Activated CD4-positive, alpha-beta memory T cell treated with anti-CD3 and anti-CD28 coated beads for 36 hours (primary cell): ENCODE measurements around the gene TULP4. TPM values are rescaled to one million over a fixed set of nuclear protein-coding genes. Genes with fewer than 3 reads are reported as not detected.

Source experiments
- CTCF ChIA-PET: fragments of 350-600 bp; sonication (Branson Sonifier 250); formaldehyde crosslinking; loops from one replicate; lab custom pipeline; 2021; ENCODE audit warnings: antibody characterized with exemption, inconsistent platforms; lab: Charles Lee
- POLR2A ChIA-PET: fragments of 350-600 bp; sonication (Branson Sonifier 250); formaldehyde crosslinking; loops from one replicate; lab custom pipeline; 2021; ENCODE audit warnings: antibody characterized with exemption; lab: Charles Lee
- DNase-seq: peaks from one replicate; pipeline ENCODE4 v3.0.0-alpha.2; 2020
- H3K27ac Mint-ChIP-seq: one replicate; pipeline ENCODE4 v1.8.0; 2021; ENCODE audit warnings: mixed read lengths
- H3K27me3 Mint-ChIP-seq: one replicate; pipeline ENCODE4 v1.8.0; 2021; ENCODE audit warnings: mixed read lengths
- H3K36me3 Mint-ChIP-seq: one replicate; pipeline ENCODE4 v1.8.0; 2021; ENCODE audit warnings: mixed read lengths
- H3K4me1 Mint-ChIP-seq: one replicate; pipeline ENCODE4 v1.8.0; 2021; ENCODE audit warnings: low read depth, mixed read lengths
- H3K4me3 Mint-ChIP-seq: one replicate; pipeline ENCODE4 v1.8.0; 2021; ENCODE audit warnings: mild to moderate bottlenecking, mixed read lengths
- H3K9me3 Mint-ChIP-seq: one replicate; pipeline ENCODE4 v1.8.0; 2021; ENCODE audit warnings: mixed read lengths
- intact Hi-C: fragments of 100-400 bp; cut with micrococcal nuclease; formaldehyde crosslinking; loops from one replicate; pipeline ENCODE4 v1.15.1; 2023
- total RNA-seq, 2 experiments: library from RNA; stranded (reverse); gene quantifications; one replicate each; pipeline ENCODE4 v1.2.3, GENCODE V29; 2021

TULP4 gene
- total RNA-seq, 2 experiments from 2014 or later = 15.9 to 16.3 TPM

DNA sequence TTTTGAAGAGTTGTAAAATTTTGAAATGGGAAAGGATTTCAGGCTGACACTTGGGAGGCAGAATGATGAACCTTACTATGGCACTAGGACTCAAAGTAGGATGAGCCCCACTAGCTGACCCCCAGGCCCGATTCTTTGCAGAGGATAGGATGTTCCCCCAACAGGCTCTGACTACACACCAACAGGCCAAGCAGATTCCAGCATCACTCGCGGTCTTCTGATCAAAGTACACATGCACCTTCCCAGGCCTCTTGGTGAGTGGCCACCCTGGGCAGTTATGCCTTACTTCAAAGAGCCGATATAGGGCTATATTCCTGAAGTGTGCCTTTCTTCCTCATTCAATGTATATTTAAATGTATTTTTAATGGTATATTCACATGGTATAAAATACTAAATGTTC is 130.0 kb downstream of the TULP4 start:
- Mint-ChIP-seq H3K36me3 (no peaks in the 10 kb centered on the region), H3K4me3 (no peak overlapping the region), H3K27me3 (no peaks in the 10 kb centered on the region), H3K9me3 (no peaks in the 10 kb centered on the region), H3K27ac (no peak overlapping the region), H3K4me1 (no peaks in the 10 kb centered on the region)
- intact Hi-C loops = no loop called here
- no peak for DNase-seq
- CTCF ChIA-PET = no interaction called here
- POLR2A ChIA-PET = no interaction called here

DNA sequence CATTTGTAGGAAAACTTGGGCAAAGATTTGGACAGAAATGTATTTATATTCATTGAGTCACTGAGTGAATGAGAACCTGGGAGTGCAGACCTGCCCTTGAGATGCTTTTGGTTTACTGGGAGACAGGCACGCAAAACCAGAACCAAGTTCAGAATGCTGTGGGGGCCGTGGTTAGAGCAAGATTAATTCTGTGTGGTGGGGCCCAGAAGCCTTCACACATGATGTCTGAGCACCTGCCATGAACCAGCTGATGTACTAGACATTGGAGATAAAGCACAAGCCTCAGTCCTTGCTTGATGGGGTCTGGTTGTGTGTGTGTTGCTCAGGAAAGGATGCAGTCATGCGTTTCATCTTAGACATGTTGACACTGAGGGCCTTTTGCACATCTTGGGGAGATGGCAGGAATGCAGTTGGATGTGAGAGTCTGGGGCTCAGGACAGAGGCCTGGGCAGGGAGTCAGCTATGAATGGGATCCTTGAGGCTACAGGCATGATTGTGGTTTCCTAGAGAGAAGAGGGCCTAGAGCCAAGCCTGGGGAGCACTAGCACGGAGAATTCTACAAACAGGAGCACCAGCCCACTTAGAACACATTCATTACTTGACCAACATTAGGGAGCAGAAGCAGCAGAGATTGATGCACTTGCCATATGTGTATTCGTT is 133.3 kb downstream of the TULP4 start:
- intact Hi-C loops = no loop called here
- no peak for DNase-seq
- H3K4me1 Mint-ChIP-seq = no peaks in the 10 kb centered on the region

DNA sequence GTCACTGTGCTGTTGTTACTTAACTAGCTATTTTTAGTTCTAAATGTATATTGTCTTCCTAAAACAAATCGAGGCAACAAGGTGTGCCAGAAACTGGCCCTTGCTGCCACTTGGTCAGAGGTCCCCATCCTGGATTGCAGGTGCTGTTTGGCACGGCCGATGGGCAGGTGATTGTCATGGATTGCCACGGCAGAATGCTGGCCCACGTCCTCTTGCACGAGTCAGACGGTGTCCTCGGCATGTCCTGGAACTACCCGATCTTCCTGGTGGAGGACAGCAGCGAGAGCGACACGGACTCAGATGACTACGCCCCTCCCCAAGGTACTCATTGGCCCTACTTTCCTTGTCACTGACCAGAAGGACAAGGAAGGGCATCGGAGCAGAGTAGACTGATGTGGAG is 136.6 kb downstream of the TULP4 start:
- no peaks in the 10 kb centered on the region for H3K27me3 Mint-ChIP-seq

More for the DNA sequence above, 133.3 kb downstream of the TULP4 start:
- Mint-ChIP-seq H3K9me3 (no peaks in the 10 kb centered on the region), H3K4me3 (no peak overlapping the region), H3K36me3 (no peaks in the 10 kb centered on the region), H3K27me3 (no peaks in the 10 kb centered on the region), H3K27ac (no peak overlapping the region)
- POLR2A ChIA-PET = no interaction called here
- CTCF ChIA-PET = no interaction called here

DNA sequence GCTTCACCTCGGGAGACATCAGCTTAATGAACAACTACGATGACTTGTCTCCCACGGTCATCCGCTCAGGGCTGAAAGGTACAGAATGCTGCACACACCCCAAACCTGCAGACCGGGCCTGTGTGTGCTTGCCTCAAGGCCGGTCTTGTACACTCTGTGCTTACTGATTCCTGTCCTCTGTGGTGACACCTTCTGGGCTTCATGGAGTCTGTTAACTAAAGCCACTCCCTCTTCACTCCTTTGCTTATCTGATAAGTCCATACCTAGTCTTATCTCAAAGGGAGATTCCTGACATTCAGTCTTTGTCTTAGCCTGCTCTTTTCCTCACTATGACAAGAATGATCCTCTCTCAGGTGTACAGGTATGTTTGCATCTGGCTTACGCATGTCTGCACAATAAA is 139.9 kb downstream of the TULP4 start:
- no peaks in the 10 kb centered on the region for H3K27me3 Mint-ChIP-seq
- no peak overlapping the region for H3K4me3 Mint-ChIP-seq
- peaks cover 12% of the 10 kb centered on the region for H3K36me3 Mint-ChIP-seq
- POLR2A ChIA-PET = no interaction called here
- no peak for DNase-seq
- intact Hi-C loops = no loop called here
- H3K9me3 Mint-ChIP-seq = no peaks in the 10 kb centered on the region
- CTCF ChIA-PET = no interaction called here
- no peaks in the 10 kb centered on the region for H3K4me1 Mint-ChIP-seq
- H3K27ac Mint-ChIP-seq = no peak overlapping the region

More for the DNA sequence above, 136.6 kb downstream of the TULP4 start:
- intact Hi-C loops = no loop called here
- Mint-ChIP-seq H3K4me3 (no peak overlapping the region), H3K36me3 (peaks cover 9% of the 10 kb centered on the region), H3K27ac (no peak overlapping the region), H3K4me1 (no peaks in the 10 kb centered on the region), H3K9me3 (no peaks in the 10 kb centered on the region)
- CTCF ChIA-PET = interaction anchor here (0.6 to 1.3 kb wide), 3 partner anchors 228 to 720 kb away, joined by 3 to 5 read pairs (median 3); no protein-coding TSS in a partner anchor
- no peak for DNase-seq
- POLR2A ChIA-PET = no interaction called here

DNA sequence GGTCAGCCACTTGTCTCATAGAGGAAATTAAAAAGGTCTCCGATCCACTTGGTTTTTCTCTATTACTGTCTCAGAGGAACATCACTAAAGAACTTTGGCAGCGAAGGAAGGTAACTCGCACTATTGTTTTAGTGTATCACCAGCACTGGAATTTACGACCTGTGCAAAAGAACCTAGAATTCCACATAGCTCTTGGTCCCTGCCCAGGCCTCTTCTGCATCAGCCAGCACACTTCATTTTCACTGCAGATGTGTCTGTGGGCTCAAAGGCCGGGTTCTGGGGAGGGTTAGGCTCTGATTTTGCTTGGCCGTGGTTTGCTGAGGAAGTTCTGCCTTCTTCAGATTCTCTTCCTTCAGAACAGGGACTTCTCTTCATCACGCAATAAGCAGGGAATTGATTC is 144.9 kb downstream of the TULP4 start:
- CTCF ChIA-PET = no interaction called here
- Mint-ChIP-seq H3K27me3 (no peaks in the 10 kb centered on the region), H3K4me3 (no peak overlapping the region), H3K27ac (no peak overlapping the region), H3K4me1 (no peaks in the 10 kb centered on the region), H3K36me3 (peaks cover 15% of the 10 kb centered on the region), H3K9me3 (no peaks in the 10 kb centered on the region)
- no peak for DNase-seq
- intact Hi-C loops = no loop called here
- POLR2A ChIA-PET = no interaction called here

DNA sequence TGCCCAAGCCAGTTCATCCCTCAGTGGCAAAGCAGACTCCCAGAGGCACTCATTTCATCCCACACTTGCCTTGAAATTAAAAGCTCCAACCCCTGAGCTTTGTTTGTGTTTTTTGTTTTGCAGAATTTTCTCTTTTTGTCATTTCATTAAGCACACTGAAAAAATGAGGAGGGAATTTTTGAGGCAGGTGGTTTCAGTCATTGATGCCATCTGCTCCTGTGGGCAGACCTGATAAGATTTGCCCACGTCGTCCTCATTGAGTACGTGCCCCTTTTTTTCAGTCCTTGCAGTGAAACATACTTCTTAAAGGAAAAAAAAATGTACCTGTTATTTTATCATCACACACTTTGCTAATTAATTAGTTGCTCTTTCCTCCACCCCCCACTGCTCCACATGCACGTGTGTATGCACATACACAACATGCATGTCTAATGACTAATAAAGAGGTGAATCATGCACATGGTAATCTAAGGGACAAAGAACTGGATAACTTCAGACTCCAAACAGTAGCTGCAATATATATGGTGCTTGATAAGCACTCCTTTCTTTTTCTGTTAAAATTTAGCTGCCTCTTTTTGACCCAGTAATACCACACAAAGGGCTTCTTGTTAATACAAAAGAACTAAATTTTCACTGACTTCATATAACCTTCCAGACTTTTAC is 145.5 kb downstream of the TULP4 start:
- Mint-ChIP-seq H3K9me3 (no peaks in the 10 kb centered on the region), H3K27ac (no peak overlapping the region), H3K27me3 (no peaks in the 10 kb centered on the region), H3K4me1 (no peaks in the 10 kb centered on the region), H3K36me3 (peaks cover 8% of the 10 kb centered on the region), H3K4me3 (no peak overlapping the region)
- intact Hi-C loops = no loop called here
- POLR2A ChIA-PET = no interaction called here
- CTCF ChIA-PET = no interaction called here
- DNase-seq = no peak

DNA sequence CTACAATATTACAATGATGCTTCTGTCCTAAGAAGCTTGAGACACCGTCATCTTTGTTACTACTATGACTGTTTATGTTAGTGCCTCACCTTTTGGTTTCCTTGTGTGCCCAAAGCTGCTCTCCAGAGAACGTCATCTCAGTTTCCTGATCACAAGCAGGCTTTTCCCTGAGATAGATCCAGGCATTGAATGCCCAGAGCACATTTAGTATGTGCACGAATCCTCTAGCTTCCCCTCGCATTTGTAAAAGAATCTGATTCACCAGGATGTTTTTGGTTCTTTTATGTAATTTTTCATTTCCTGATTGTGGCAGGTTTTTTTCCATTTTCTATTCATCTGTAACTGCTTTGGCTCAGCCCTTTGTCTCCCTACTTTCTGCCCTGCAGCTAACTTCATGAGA is 147.5 kb downstream of the TULP4 start:
- ChIA-PET CTCF (interaction anchor here (1.0 kb wide), 1 partner anchor 231 kb away, joined by 4 read pairs; no protein-coding TSS in a partner anchor), POLR2A (no interaction called here)
- no peaks in the 10 kb centered on the region for H3K27me3 Mint-ChIP-seq
- H3K27ac Mint-ChIP-seq = no peak overlapping the region
- no peaks in the 10 kb centered on the region for H3K9me3 Mint-ChIP-seq
- intact Hi-C loops = no loop called here
- H3K36me3 Mint-ChIP-seq = peaks cover 12% of the 10 kb centered on the region
- no peak overlapping the region for H3K4me3 Mint-ChIP-seq
- DNase-seq = no peak
- H3K4me1 Mint-ChIP-seq = no peaks in the 10 kb centered on the region

DNA sequence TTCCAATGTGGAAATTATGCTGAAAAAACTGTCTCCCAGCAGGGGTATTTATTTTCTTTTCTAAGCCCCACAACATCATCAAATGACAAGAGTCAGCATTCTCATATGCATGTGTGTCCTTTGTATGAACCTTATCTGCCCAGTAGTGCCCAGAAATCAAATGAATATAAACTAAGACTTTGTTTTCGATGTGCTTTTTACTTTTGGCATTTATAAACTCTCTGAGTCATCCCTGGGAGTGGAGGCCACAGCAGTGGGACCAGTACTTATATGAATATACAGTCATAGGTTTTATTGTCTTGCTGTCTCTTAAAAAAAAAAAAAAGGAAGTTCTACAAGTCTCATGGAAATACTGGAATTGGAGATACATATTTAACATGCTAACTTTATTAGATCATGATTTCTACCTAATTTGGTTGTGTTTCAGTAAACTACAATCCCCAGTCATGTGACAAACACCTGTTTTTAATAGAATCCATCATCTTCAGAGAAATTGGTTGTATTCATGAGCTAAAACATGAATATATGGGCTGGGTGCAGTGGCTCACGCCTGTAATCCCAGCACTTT is 148.4 kb downstream of the TULP4 start:
- no peaks in the 10 kb centered on the region for H3K9me3 Mint-ChIP-seq
- DNase-seq = no peak
- no peaks in the 10 kb centered on the region for H3K27me3 Mint-ChIP-seq
- POLR2A ChIA-PET = no interaction called here
- CTCF ChIA-PET = no interaction called here
- H3K36me3 Mint-ChIP-seq = peaks cover 12% of the 10 kb centered on the region
- H3K4me1 Mint-ChIP-seq = no peaks in the 10 kb centered on the region
- no peak overlapping the region for H3K4me3 Mint-ChIP-seq
- intact Hi-C loops = no loop called here
- no peak overlapping the region for H3K27ac Mint-ChIP-seq

DNA sequence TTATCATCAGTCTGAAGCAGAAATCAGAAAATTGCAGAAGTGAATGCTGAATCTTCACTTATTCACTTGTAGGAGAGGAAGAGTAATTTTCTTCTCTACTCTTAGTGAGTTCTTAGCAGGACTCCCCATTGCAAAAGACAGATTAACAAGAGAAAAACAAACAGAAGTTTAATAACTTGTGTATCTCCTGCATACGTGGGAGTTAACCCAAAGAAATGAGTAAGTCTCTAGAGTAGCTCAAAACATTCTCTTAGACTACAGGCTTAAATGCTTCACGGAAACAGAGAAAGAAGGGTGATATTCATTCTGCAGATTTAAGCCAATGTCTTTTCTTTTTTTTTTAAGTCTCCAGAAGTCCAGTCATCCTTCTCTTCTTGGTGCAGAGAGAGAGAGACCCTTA is 149.7 kb downstream of the TULP4 start:
- intact Hi-C loops = no loop called here
- no peak overlapping the region for H3K27ac Mint-ChIP-seq
- H3K4me1 Mint-ChIP-seq = no peaks in the 10 kb centered on the region
- DNase-seq = no peak
- peaks cover 12% of the 10 kb centered on the region for H3K36me3 Mint-ChIP-seq
- no peak overlapping the region for H3K4me3 Mint-ChIP-seq
- ChIA-PET POLR2A (no interaction called here), CTCF (no interaction called here)
- no peaks in the 10 kb centered on the region for H3K27me3 Mint-ChIP-seq
- H3K9me3 Mint-ChIP-seq = no peaks in the 10 kb centered on the region

DNA sequence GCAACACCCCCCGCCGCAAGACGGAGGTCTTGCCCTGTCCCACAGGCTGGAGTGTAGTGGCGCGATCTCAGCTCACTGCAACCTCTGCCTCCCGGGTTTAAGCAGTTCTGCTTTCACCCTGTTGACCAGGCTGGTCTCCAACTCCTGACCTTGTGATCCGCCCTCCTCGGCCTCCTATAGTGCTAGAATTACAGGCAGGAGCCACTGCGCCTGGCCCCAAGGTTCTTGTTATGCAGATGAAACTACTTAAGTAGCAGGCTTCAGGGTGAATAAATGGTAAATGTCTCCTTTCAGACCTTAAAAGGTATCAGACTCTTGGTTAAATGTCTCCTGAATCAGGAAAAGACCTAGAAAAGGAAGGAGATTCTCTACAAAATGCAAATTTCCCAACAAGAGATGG is 152.2 kb downstream of the TULP4 start:
- DNase-seq = no peak
- H3K27me3 Mint-ChIP-seq = no peaks in the 10 kb centered on the region
- intact Hi-C loops = no loop called here
- no peaks in the 10 kb centered on the region for H3K9me3 Mint-ChIP-seq
- no peak overlapping the region for H3K4me3 Mint-ChIP-seq
- POLR2A ChIA-PET = no interaction called here
- CTCF ChIA-PET = no interaction called here
- peaks cover 12% of the 10 kb centered on the region for H3K36me3 Mint-ChIP-seq
- H3K27ac Mint-ChIP-seq = no peak overlapping the region
- no peaks in the 10 kb centered on the region for H3K4me1 Mint-ChIP-seq

DNA sequence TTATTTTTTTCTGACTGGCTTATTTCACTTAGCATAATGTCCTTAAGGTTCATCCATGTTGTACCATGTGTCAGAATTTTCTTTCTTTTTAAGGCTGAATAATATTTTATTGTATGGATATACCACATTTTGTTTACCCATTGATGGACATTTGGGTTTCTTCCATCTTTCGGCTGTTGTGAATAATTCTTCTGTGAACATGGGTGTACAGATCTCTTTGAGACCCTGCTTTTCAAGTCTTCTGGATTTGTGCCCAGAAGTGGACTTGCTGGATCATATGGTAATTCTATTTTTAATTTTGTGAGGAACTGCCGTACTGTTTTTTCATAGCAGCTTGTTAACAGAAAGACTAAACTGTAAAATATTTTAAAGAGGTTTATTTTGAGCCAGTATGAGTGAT is 153.0 kb downstream of the TULP4 start:
- intact Hi-C loops = no loop called here
- Mint-ChIP-seq H3K36me3 (peaks cover 12% of the 10 kb centered on the region), H3K4me1 (no peaks in the 10 kb centered on the region), H3K4me3 (no peak overlapping the region), H3K27me3 (no peaks in the 10 kb centered on the region), H3K27ac (no peak overlapping the region), H3K9me3 (no peaks in the 10 kb centered on the region)
- ChIA-PET CTCF (no interaction called here), POLR2A (no interaction called here)
- no peak for DNase-seq

DNA sequence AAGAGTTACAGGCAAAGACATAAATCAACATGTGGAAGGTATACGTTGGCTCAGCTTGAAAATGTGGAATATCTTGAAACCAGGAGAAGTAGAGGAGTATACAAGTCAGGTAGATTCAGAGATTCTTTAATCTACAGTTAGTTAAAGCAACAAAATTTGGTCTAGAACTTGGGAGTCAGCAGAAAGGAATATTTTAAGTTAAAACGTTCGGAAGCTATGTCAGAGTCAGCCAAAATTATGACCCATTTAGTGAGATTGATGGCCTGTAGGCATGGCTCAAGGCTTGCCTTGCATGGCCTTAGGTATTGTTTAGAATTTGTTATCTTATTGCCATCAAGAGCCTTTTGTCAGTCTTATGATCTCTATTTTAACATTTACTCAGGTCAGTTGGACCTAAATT is 153.5 kb downstream of the TULP4 start:
- Mint-ChIP-seq H3K27me3 (no peaks in the 10 kb centered on the region), H3K36me3 (peaks cover 12% of the 10 kb centered on the region), H3K27ac (no peak overlapping the region), H3K4me3 (no peak overlapping the region), H3K4me1 (no peaks in the 10 kb centered on the region), H3K9me3 (no peaks in the 10 kb centered on the region)
- ChIA-PET CTCF (no interaction called here), POLR2A (no interaction called here)
- no peak for DNase-seq
- intact Hi-C loops = no loop called here

DNA sequence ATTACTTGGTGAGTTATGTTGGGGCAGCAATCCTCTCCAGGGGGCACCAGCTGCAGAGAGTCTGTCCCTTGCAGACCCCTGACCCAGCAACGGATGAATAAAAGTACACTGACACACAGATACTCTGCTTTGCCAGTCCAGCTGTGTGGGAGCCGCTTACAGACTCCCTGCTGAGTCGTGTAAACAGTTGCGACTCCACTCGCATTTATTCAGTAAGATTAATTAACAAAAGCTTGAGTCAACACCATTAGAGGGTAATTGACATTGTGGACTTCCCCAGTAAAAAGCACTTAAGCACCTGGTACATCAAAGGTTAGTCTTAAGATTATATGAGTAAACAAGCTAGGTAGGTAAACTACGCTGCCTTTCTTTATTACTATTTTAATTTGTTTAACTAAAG is 155.7 kb downstream of the TULP4 start:
- no peak for DNase-seq
- CTCF ChIA-PET = no interaction called here
- POLR2A ChIA-PET = no interaction called here
- Mint-ChIP-seq H3K4me3 (no peak overlapping the region), H3K4me1 (no peaks in the 10 kb centered on the region), H3K9me3 (no peaks in the 10 kb centered on the region), H3K27ac (no peak overlapping the region), H3K36me3 (peaks cover 8% of the 10 kb centered on the region), H3K27me3 (no peaks in the 10 kb centered on the region)
- intact Hi-C loops = no loop called here
